Central memory CD4-positive, alpha-beta T cell (primary cell): ENCODE measurements around the gene YBEY.

Experiments
- DNase-seq: peaks from one replicate; pipeline ENCODE4 v3.0.0; 2022

The YBEY gene

GRCh38 chr21:46264690-46265144, 21.4 kb upstream of the YBEY start:
- no peak for DNase-seq

- DNase-seq, result no peak
Observed at GRCh38 chr21:46265736-46266525, 20.2 kb upstream of the YBEY start.

GRCh38 chr21:46266946-46267345, 19.2 kb upstream of the YBEY start:
- DNase-seq, result no peak

GRCh38 chr21:46268371-46268770, 17.8 kb upstream of the YBEY start:
- DNase-seq, result no peak

GRCh38 chr21:46269466-46269865, 16.7 kb upstream of the YBEY start:
- DNase-seq, result no peak

- DNase-seq, result no peak
Observed at GRCh38 chr21:46273341-46273740, 12.8 kb upstream of the YBEY start.

GRCh38 chr21:46274797-46275390, 11.2 kb upstream of the YBEY start:
- no peak for DNase-seq

GRCh38 chr21:46284077-46284644, 2.0 kb upstream of the YBEY start:
- DNase-seq, result no peak

- DNase-seq, result no peak
Observed at GRCh38 chr21:46284733-46285132, 1.4 kb upstream of the YBEY start.

GRCh38 chr21:46285206-46285661, 908 bp upstream of the YBEY start, which contains the start of gene MCM3AP:
MCM3AP (minus strand) TSS chr21:46285611; CDS start chr21:46285286, 325 bp downstream.
- DNase-seq, result no peak

GRCh38 chr21:46286648-46287002, 483 bp downstream of the YBEY start:
- DNase-seq, result no peak

- no peak for DNase-seq
Observed at GRCh38 chr21:46287541-46287940, 1.4 kb downstream of the YBEY start.

GRCh38 chr21:46289655-46290179, 3.6 kb downstream of the YBEY start:
- DNase-seq, result no peak

- DNase-seq, result no peak
Observed at GRCh38 chr21:46291561-46291960, 5.4 kb downstream of the YBEY start.

- DNase-seq, result no peak
Observed at GRCh38 chr21:46294647-46295176, 8.6 kb downstream of the YBEY start.

- no peak for DNase-seq
Observed at GRCh38 chr21:46295177-46295770, 9.1 kb downstream of the YBEY start.

GRCh38 chr21:46295996-46296752, 10.0 kb downstream of the YBEY start:
- no peak for DNase-seq

- no peak for DNase-seq
Observed at GRCh38 chr21:46297338-46298271, 11.5 kb downstream of the YBEY start.

GRCh38 chr21:46299167-46299566, 13.0 kb downstream of the YBEY start:
- DNase-seq, result no peak

GRCh38 chr21:46301759-46302158, 15.6 kb downstream of the YBEY start:
- no peak for DNase-seq

- DNase-seq, result no peak
Observed at GRCh38 chr21:46304437-46304836, 18.3 kb downstream of the YBEY start.
